ENCODE results near the gene FOXG1. TPM values are rescaled to one million over a fixed set of nuclear protein-coding genes. Genes with fewer than 3 reads are reported as not detected.

The FOXG1 gene
- total RNA-seq, 1 experiment from 2014 or later, result not detected

GRCh38 chr14:28762955-28763326 lies 3.6 kb upstream of the FOXG1 start:
- Histone ChIP-seq H2AFZ (ENCODE audit: low read length) (no peak overlapping the region), H3K9me3 (ENCODE audit: low read length) (no peaks in the 10 kb centered on the region), H3K4me2 (ENCODE audit: low read length) (no peak overlapping the region), H3K36me3 (ENCODE audit: low read depth, low read length) (no peaks in the 10 kb centered on the region), H3K27ac (ENCODE audit: low read length) (no peak overlapping the region), H3K27me3 (ENCODE audit: low read length) (peaks cover 78% of the 10 kb centered on the region), H3F3A (ENCODE audit: low read length, unreplicated experiment) (no peaks in the 10 kb centered on the region), H3K4me3 (ENCODE audit: low read length) (no peak overlapping the region), H3K4me1 (ENCODE audit: insufficient read depth, low read length) (no peaks in the 10 kb centered on the region), H3K9me2 (replicated peaks; ENCODE audit: low read length) (no peaks in the 10 kb centered on the region), H3K9ac (ENCODE audit: low read length) (no peak overlapping the region), H4K20me1 (ENCODE audit: low read length) (no peaks in the 10 kb centered on the region), H3K79me2 (ENCODE audit: low read length) (no peaks in the 10 kb centered on the region)
- no peak for TF ChIP-seq CTCF (conservative IDR thresholded peaks at IDR 0.05; ENCODE audit: low read depth, low read length)
- no peak for TF ChIP-seq EZH2phosphoT487 (IDR thresholded peaks at IDR 0.05; ENCODE audit: borderline replicate concordance, low read length)
- TF ChIP-seq EZH2 (IDR thresholded peaks at IDR 0.05; ENCODE audit: low read length, unreplicated experiment), result no peak
- no TSS peak for BruUV-seq (replicated peaks)
- CTCF ChIA-PET, result no interaction called here
- POLR2A ChIA-PET (ENCODE audit: unreplicated experiment), result interaction anchor here (0.5 kb wide), 1 partner anchor 762 kb away, joined by 3 read pairs; no protein-coding TSS in a partner anchor
- intact Hi-C loops (cut with micrococcal nuclease), result no loop called here
- DNase-seq (no peak), ATAC-seq (no peak)

- Histone ChIP-seq H3K27ac (ENCODE audit: low read length) (no peak overlapping the region), H3K4me2 (ENCODE audit: low read length) (no peak overlapping the region), H3K9ac (ENCODE audit: low read length) (no peak overlapping the region), H4K20me1 (ENCODE audit: low read length) (no peaks in the 10 kb centered on the region), H3K9me2 (replicated peaks; ENCODE audit: low read length) (no peaks in the 10 kb centered on the region), H3K36me3 (ENCODE audit: low read depth, low read length) (no peaks in the 10 kb centered on the region), H3K79me2 (ENCODE audit: low read length) (no peaks in the 10 kb centered on the region), H2AFZ (ENCODE audit: low read length) (no peak overlapping the region), H3K4me1 (ENCODE audit: insufficient read depth, low read length) (no peaks in the 10 kb centered on the region), H3K4me3 (ENCODE audit: low read length) (no peak overlapping the region), H3K9me3 (ENCODE audit: low read length) (no peaks in the 10 kb centered on the region), H3F3A (ENCODE audit: low read length, unreplicated experiment) (no peaks in the 10 kb centered on the region), H3K27me3 (ENCODE audit: low read length) (peaks cover 74% of the 10 kb centered on the region)
- no peak for DNase-seq
- ChIA-PET POLR2A (ENCODE audit: unreplicated experiment) (no interaction called here), CTCF (interaction anchor here (0.6 kb wide), 1 partner anchor 330 kb away, joined by 3 read pairs; no protein-coding TSS in a partner anchor)
- ATAC-seq, result no peak
- TF ChIP-seq EZH2 (IDR thresholded peaks at IDR 0.05; ENCODE audit: low read length, unreplicated experiment), result no peak
- TF ChIP-seq EZH2phosphoT487 (IDR thresholded peaks at IDR 0.05; ENCODE audit: borderline replicate concordance, low read length), result no peak
- TF ChIP-seq CTCF (conservative IDR thresholded peaks at IDR 0.05; ENCODE audit: low read depth, low read length), result no peak
- intact Hi-C loops (cut with micrococcal nuclease), result no loop called here
- no TSS peak for BruUV-seq (replicated peaks)
These were observed 2.8 kb upstream of the FOXG1 start for GRCh38 chr14:28763751-28764256.

Measured in PC-3 (cell line).